Activated CD4-positive, alpha-beta memory T cell treated with anti-CD3 and anti-CD28 coated beads, Interleukin-2, amount 10 ng/mL, durations not matched to agents 7 days and 5 days (primary cell): ENCODE results near the gene MXRA7. TPM values are rescaled to one million over a fixed set of nuclear protein-coding genes. Genes with fewer than 3 reads are reported as not detected.

ENCODE experiments used
- CTCF ChIA-PET: fragments of 350-600 bp; sonication (Branson Sonifier 250); formaldehyde crosslinking; loops from one replicate; lab custom pipeline; 2021; ENCODE audit warnings: antibody characterized with exemption, inconsistent platforms; lab: Charles Lee
- POLR2A ChIA-PET: fragments of 350-600 bp; sonication (Branson Sonifier 250); formaldehyde crosslinking; loops from one replicate; lab custom pipeline; 2021; ENCODE audit warnings: antibody characterized with exemption; lab: Charles Lee
- DNase-seq: peaks from one replicate; pipeline ENCODE4 v3.0.0-alpha.2; 2020
- H3K27ac Mint-ChIP-seq: one replicate; pipeline ENCODE4 v1.8.0; 2021; ENCODE audit warnings: mild to moderate bottlenecking, mixed read lengths
- H3K27me3 Mint-ChIP-seq: one replicate; pipeline ENCODE4 v1.8.0; 2021; ENCODE audit warnings: mixed read lengths
- H3K36me3 Mint-ChIP-seq: one replicate; pipeline ENCODE4 v1.8.0; 2021; ENCODE audit warnings: low read depth, mixed read lengths
- H3K4me1 Mint-ChIP-seq: one replicate; pipeline ENCODE4 v1.8.0; 2021; ENCODE audit warnings: mixed read lengths
- H3K4me3 Mint-ChIP-seq: one replicate; pipeline ENCODE4 v1.8.0; 2021; ENCODE audit warnings: mild to moderate bottlenecking, mixed read lengths
- H3K9me3 Mint-ChIP-seq: one replicate; pipeline ENCODE4 v1.8.0; 2021; ENCODE audit warnings: mixed read lengths
- total RNA-seq, 2 experiments: library from RNA; stranded (reverse); gene quantifications; one replicate each; pipeline ENCODE4 v1.2.3, GENCODE V29; 2021

The MXRA7 gene
- total RNA-seq, 2 experiments from 2014 or later, result 7.5 to 8.5 TPM

GRCh38 chr17:76676629-76677028, 34.1 kb downstream of the MXRA7 start:
- Mint-ChIP-seq H3K9me3 (no peaks in the 10 kb centered on the region), H3K36me3 (no peaks in the 10 kb centered on the region), H3K27ac (no peak overlapping the region), H3K27me3 (peaks cover 3% of the 10 kb centered on the region), H3K4me3 (no peak overlapping the region), H3K4me1 (peaks cover 19% of the 10 kb centered on the region)
- DNase-seq, result no peak
- ChIA-PET POLR2A (interaction anchor here (1.0 to 1.2 kb wide), 2 partner anchors 33 to 41 kb away, joined by 3 read pairs; no protein-coding TSS in a partner anchor), CTCF (no interaction called here)

- no peak for DNase-seq
- Mint-ChIP-seq H3K9me3 (no peaks in the 10 kb centered on the region), H3K36me3 (no peaks in the 10 kb centered on the region), H3K27me3 (no peaks in the 10 kb centered on the region), H3K4me1 (peaks cover 25% of the 10 kb centered on the region), H3K4me3 (no peak overlapping the region), H3K27ac (no peak overlapping the region)
- ChIA-PET POLR2A (no interaction called here), CTCF (interaction anchor here (1.5 kb wide), 1 partner anchor 52 kb away, joined by 4 read pairs; no protein-coding TSS in a partner anchor)
Observed at GRCh38 chr17:76675648-76676047, 35.1 kb downstream of the MXRA7 start.

GRCh38 chr17:76674600-76674999, 36.2 kb downstream of the MXRA7 start:
- CTCF ChIA-PET, result interaction anchor here (1.5 kb wide), 1 partner anchor 51 kb away, joined by 4 read pairs; no protein-coding TSS in a partner anchor
- H3K4me1 Mint-ChIP-seq, result peaks cover 31% of the 10 kb centered on the region
- no peak overlapping the region for H3K27ac Mint-ChIP-seq
- no peaks in the 10 kb centered on the region for H3K9me3 Mint-ChIP-seq
- POLR2A ChIA-PET, result no interaction called here
- H3K36me3 Mint-ChIP-seq, result no peaks in the 10 kb centered on the region
- no peak for DNase-seq
- H3K4me3 Mint-ChIP-seq, result no peak overlapping the region
- no peaks in the 10 kb centered on the region for H3K27me3 Mint-ChIP-seq

GRCh38 chr17:76673729-76674128, 37.0 kb downstream of the MXRA7 start:
- no peaks in the 10 kb centered on the region for H3K36me3 Mint-ChIP-seq
- H3K4me3 Mint-ChIP-seq, result no peak overlapping the region
- H3K9me3 Mint-ChIP-seq, result no peaks in the 10 kb centered on the region
- H3K27me3 Mint-ChIP-seq, result no peaks in the 10 kb centered on the region
- peaks cover 31% of the 10 kb centered on the region for H3K4me1 Mint-ChIP-seq
- no peak for DNase-seq
- ChIA-PET POLR2A (interaction anchor here (3.3 kb wide), 1 partner anchor 12 kb away, joined by 32 read pairs; no protein-coding TSS in a partner anchor), CTCF (interaction anchor here (0.6 kb wide), 1 partner anchor 125 kb away, joined by 5 read pairs; no protein-coding TSS in a partner anchor)
- no peak overlapping the region for H3K27ac Mint-ChIP-seq

- Mint-ChIP-seq H3K27me3 (peaks cover 3% of the 10 kb centered on the region), H3K36me3 (no peaks in the 10 kb centered on the region), H3K27ac (peak overlapping the region; percentile 87), H3K4me3 (peak overlapping the region; percentile 89), H3K4me1 (peaks cover 31% of the 10 kb centered on the region), H3K9me3 (no peaks in the 10 kb centered on the region)
- CTCF ChIA-PET, result no interaction called here
- POLR2A ChIA-PET, result interaction anchor here (1.2 to 3.3 kb wide), 5 partner anchors 11 to 221 kb away, joined by 3 to 32 read pairs (median 7); no protein-coding TSS in a partner anchor
- DNase-seq, result no peak
Observed at GRCh38 chr17:76672892-76673291, 37.9 kb downstream of the MXRA7 start.

- no peaks in the 10 kb centered on the region for H3K9me3 Mint-ChIP-seq
- H3K27me3 Mint-ChIP-seq, result peaks cover 7% of the 10 kb centered on the region
- ChIA-PET POLR2A (interaction anchor here (0.9 to 3.3 kb wide), 21 partner anchors 9 to 220 kb away, joined by 3 to 32 read pairs (median 4); partner anchors contain the start of genes SRSF2 and ST6GALNAC1), CTCF (interaction anchor here (0.9 to 2.0 kb wide), 8 partner anchors 9 to 213 kb away, joined by 3 to 27 read pairs (median 6); partner anchors contain the start of gene ST6GALNAC1)
- no peak for DNase-seq
- H3K27ac Mint-ChIP-seq, result peak overlapping the region; percentile 87
- peak overlapping the region; percentile 89 for H3K4me3 Mint-ChIP-seq
- H3K4me1 Mint-ChIP-seq, result peaks cover 31% of the 10 kb centered on the region
- H3K36me3 Mint-ChIP-seq, result no peaks in the 10 kb centered on the region
Observed at GRCh38 chr17:76672270-76672851, 38.4 kb downstream of the MXRA7 start.

GRCh38 chr17:76671912-76672262, 38.9 kb downstream of the MXRA7 start:
- Mint-ChIP-seq H3K9me3 (no peaks in the 10 kb centered on the region), H3K36me3 (no peaks in the 10 kb centered on the region), H3K27me3 (peaks cover 9% of the 10 kb centered on the region), H3K4me3 (peak overlapping the region; percentile 89), H3K4me1 (peaks cover 31% of the 10 kb centered on the region), H3K27ac (peak overlapping the region; percentile 87)
- no peak for DNase-seq
- ChIA-PET POLR2A (interaction anchor here (0.9 to 3.3 kb wide), 23 partner anchors 10 to 468 kb away, joined by 3 to 32 read pairs (median 4); partner anchors contain the start of genes SRSF2 and ST6GALNAC1), CTCF (interaction anchor here (0.8 to 2.0 kb wide), 10 partner anchors 9 to 213 kb away, joined by 3 to 27 read pairs (median 5); partner anchors contain the start of gene ST6GALNAC1)

- H3K27ac Mint-ChIP-seq, result peak overlapping the region; percentile 87
- H3K36me3 Mint-ChIP-seq, result no peaks in the 10 kb centered on the region
- CTCF ChIA-PET, result interaction anchor here (0.8 to 2.0 kb wide), 12 partner anchors 10 to 212 kb away, joined by 3 to 27 read pairs (median 4); partner anchors contain the start of gene ST6GALNAC1
- peak overlapping the region; percentile 89 for H3K4me3 Mint-ChIP-seq
- peaks cover 31% of the 10 kb centered on the region for H3K4me1 Mint-ChIP-seq
- no peaks in the 10 kb centered on the region for H3K9me3 Mint-ChIP-seq
- POLR2A ChIA-PET, result interaction anchor here (0.9 to 3.3 kb wide), 22 partner anchors 9 to 468 kb away, joined by 3 to 32 read pairs (median 4); partner anchors contain the start of genes SRSF2 and ST6GALNAC1
- H3K27me3 Mint-ChIP-seq, result peaks cover 12% of the 10 kb centered on the region
- peak; percentile 100 for DNase-seq
Observed at GRCh38 chr17:76671123-76671911, 39.4 kb downstream of the MXRA7 start.

GRCh38 chr17:76670718-76671122, 40.0 kb downstream of the MXRA7 start:
- H3K27ac Mint-ChIP-seq, result peak overlapping the region; percentile 87
- H3K4me1 Mint-ChIP-seq, result peaks cover 31% of the 10 kb centered on the region
- CTCF ChIA-PET, result interaction anchor here (0.9 to 2.0 kb wide), 9 partner anchors 9 to 113 kb away, joined by 3 to 27 read pairs (median 5); partner anchors contain the start of gene ST6GALNAC1
- POLR2A ChIA-PET, result interaction anchor here (1.0 to 3.3 kb wide), 14 partner anchors 9 to 469 kb away, joined by 3 to 32 read pairs (median 5); partner anchors contain the start of gene ST6GALNAC1
- no peaks in the 10 kb centered on the region for H3K36me3 Mint-ChIP-seq
- H3K4me3 Mint-ChIP-seq, result peak overlapping the region; percentile 89
- peaks cover 13% of the 10 kb centered on the region for H3K27me3 Mint-ChIP-seq
- DNase-seq, result no peak
- H3K9me3 Mint-ChIP-seq, result no peaks in the 10 kb centered on the region

- CTCF ChIA-PET, result interaction anchor here (0.6 to 1.6 kb wide), 3 partner anchors 24 to 398 kb away, joined by 3 to 5 read pairs (median 4); no protein-coding TSS in a partner anchor
- Mint-ChIP-seq H3K27ac (peak overlapping the region; percentile 87), H3K4me1 (peaks cover 31% of the 10 kb centered on the region), H3K9me3 (no peaks in the 10 kb centered on the region), H3K36me3 (no peaks in the 10 kb centered on the region), H3K27me3 (peaks cover 15% of the 10 kb centered on the region), H3K4me3 (peak overlapping the region; percentile 89)
- DNase-seq, result no peak
- POLR2A ChIA-PET, result interaction anchor here (1.2 to 1.9 kb wide), 2 partner anchors 11 to 57 kb away, joined by 3 to 12 read pairs; no protein-coding TSS in a partner anchor
Observed at GRCh38 chr17:76670020-76670717, 40.6 kb downstream of the MXRA7 start.

GRCh38 chr17:76667786-76668453, 42.8 kb downstream of the MXRA7 start:
- Mint-ChIP-seq H3K4me3 (no peak overlapping the region), H3K27ac (no peak overlapping the region), H3K4me1 (peaks cover 28% of the 10 kb centered on the region), H3K9me3 (no peaks in the 10 kb centered on the region), H3K36me3 (no peaks in the 10 kb centered on the region), H3K27me3 (peaks cover 26% of the 10 kb centered on the region)
- ChIA-PET CTCF (interaction anchor here (1.2 to 1.9 kb wide), 2 partner anchors 14 to 26 kb away, joined by 3 to 7 read pairs; no protein-coding TSS in a partner anchor), POLR2A (no interaction called here)
- DNase-seq, result no peak
